ENCODE measurements around the gene CLDN20.
"Not testable (repeated sequence)": the region's sequence is repeated elsewhere in the genome, so short reads cannot be mapped to it uniquely, and the experiment has no call there.

The CLDN20 gene

DNA sequence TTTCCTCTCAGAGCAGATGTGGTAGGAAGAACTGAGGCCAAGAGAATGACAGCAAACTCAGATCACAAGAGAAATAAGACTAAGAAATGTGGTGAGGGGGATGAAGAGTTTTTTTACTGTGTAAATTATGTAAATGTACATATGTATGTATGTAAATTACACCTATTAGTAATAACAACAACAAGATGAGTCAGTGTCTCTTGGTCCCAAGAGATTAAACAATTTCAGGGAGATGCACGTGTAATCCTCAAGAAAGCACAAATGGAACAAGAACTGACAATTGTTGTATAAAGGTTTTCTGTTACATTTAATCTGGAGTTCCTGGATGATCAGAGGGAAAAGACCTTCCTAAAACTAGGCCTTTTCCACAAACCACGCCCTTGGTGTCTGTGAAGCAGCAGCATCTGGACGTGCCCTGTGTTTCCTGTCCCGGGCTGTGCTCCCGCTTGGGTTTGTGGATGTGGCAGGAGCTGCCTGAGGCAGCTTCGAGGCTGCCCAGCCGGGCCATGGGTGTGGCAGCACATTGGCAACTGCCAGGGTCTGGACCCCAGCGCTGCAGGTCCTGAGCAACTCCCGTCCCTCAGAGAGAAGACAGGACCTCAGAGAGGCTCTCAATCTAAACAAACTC, 994 bp downstream of the CLDN20 start:
- TF ChIP-seq SUZ12 (IDR thresholded peaks at IDR 0.05): no peak
- TF ChIP-seq, protein P1, sequence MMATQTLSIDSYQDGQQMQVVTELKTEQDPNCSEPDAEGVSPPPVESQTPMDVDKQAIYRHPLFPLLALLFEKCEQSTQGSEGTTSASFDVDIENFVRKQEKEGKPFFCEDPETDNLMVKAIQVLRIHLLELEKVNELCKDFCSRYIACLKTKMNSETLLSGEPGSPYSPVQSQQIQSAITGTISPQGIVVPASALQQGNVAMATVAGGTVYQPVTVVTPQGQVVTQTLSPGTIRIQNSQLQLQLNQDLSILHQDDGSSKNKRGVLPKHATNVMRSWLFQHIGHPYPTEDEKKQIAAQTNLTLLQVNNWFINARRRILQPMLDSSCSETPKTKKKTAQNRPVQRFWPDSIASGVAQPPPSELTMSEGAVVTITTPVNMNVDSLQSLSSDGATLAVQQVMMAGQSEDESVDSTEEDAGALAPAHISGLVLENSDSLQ (IDR thresholded peaks at IDR 0.05): no peak
- no peak for TF ChIP-seq HDGF (IDR thresholded peaks at IDR 0.05; ENCODE audit: borderline replicate concordance)
- no peak for TF ChIP-seq ZNF384 (IDR thresholded peaks at IDR 0.05)
- TF ChIP-seq FOXK2 (IDR thresholded peaks at IDR 0.05): no peak
- CTCF ChIA-PET: no interaction called here
- POLR2A ChIA-PET: no interaction called here
- DNase-seq (ENCODE audit: extremely low spot score): no peak

DNA sequence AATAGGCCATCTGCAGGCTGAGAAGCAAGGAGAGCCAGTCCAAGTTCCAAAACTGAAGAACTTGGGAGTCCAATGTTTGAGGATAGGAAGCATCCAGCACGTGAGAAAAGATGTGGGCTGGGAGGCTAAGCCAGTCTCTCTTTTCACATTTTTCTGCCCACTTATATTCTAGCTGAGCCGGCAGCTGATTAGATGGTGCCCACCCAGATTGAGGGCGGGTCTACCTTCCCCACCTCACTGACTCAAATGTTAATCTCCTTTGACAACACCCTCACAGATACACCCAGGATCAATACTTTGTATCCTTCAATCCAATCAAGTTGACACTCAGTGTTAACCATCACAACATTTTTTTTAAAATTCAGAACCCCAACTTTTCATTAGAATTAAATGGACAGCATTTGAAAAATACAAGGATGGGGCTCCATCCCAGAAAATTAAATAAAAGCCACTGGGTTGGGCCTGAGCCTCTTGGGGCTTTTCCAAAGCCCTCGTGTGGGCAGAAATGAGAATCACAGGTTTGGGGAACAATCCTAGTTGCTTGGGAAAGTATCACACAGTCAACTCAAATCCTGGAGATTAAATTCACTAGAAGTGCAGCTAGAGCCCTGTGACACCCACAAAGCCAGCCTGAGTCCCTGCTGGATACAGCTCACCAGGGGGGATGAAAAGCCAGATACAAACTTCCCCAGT, 2.2 kb downstream of the CLDN20 start:
- DNase-seq (ENCODE audit: extremely low spot score): no peak
- CTCF ChIA-PET: no interaction called here
- POLR2A ChIA-PET: no interaction called here

DNA sequence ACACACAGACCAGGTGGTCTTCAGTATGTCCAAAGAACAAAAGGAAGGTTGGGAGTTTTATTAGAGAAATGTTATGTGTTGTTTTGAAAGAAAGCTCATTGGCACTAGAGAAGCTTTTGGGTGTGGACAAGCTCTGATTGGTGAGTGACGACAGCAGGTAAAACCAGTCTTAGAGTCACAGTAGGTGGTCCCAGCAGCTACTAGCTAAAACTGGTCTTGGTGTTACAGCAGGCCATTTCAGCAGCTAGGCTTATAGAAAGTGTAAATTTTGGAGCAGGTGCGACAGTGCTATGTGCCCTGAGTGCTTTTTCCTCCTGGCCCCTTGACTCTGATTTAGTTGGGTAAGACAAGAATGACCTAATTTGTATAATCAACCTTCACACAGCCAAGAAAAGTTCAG, 3.6 kb downstream of the CLDN20 start:
- CTCF ChIA-PET: interaction anchor here (1.0 kb wide), 1 partner anchor 9 kb away, joined by 3 read pairs; no protein-coding TSS in a partner anchor
- POLR2A ChIA-PET: no interaction called here
- TF ChIP-seq LEF1 (IDR thresholded peaks at IDR 0.05; ENCODE audit: borderline replicate concordance) (no peak), FOXA1 (IDR thresholded peaks at IDR 0.05) (no peak), L3MBTL2 (conservative IDR thresholded peaks at IDR 0.05) (no peak), HDGF (IDR thresholded peaks at IDR 0.05; ENCODE audit: borderline replicate concordance) (no peak), SUZ12 (IDR thresholded peaks at IDR 0.05) (no peak), CTBP1 (IDR thresholded peaks at IDR 0.05; ENCODE audit: borderline replicate concordance) (no peak), NFRKB (IDR thresholded peaks at IDR 0.05) (no peak)
- no peak for DNase-seq (ENCODE audit: extremely low spot score)

More for the DNA sequence above, 2.2 kb downstream of the CLDN20 start:
- TF ChIP-seq SP1 (IDR thresholded peaks at IDR 0.05) (no peak), TARDBP (IDR thresholded peaks at IDR 0.05) (no peak), ARNT (IDR thresholded peaks at IDR 0.05) (no peak), BHLHE40 (IDR thresholded peaks at IDR 0.05; ENCODE audit: borderline replicate concordance) (no peak), LEF1 (IDR thresholded peaks at IDR 0.05; ENCODE audit: borderline replicate concordance) (no peak), NFRKB (IDR thresholded peaks at IDR 0.05) (no peak)
- TF ChIP-seq, protein P1 (IDR thresholded peaks at IDR 0.05): no peak

DNA sequence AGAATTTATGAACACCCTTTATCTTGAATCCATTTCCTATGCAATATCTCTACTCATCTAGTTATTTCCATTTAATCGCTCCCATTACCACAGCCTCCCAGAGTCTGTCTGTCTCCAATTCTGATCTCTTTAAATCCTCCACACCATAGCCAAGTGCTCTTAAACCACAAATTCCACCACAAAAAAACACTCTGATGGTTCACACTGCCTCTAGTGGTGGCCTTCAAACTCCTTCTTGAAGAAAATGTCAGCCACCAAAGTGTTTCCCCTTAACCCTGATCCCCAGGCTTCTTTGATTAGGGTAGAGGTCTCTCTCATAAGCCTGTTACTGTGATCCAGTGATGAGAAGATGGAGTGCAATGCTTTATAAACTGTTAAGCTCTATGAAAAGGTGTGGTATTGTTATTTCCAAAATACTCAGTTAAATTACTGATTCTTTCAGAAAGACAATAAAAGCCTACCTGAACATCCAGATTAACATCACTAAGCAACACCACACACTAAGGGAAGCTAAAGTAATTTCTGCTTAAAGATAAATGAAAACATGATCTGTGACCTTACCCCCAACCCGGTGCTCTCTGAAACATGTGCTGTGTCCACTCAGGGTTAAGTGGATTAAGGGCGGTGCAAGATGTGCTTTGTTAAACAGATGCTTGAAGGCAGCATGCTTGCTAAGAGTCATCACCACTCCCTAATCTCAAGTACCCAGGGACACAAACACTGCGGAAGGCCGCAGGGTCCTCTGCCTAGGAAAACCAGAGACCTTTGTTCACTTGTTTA, 4.5 kb downstream of the CLDN20 start:
- POLR2A ChIA-PET: not testable (repeated sequence)
- peak; percentile 53 for DNase-seq (ENCODE audit: extremely low spot score)
- CTCF ChIA-PET: interaction anchor here (0.6 kb wide), 1 partner anchor 1265 kb away, joined by 4 read pairs; no protein-coding TSS in a partner anchor

DNA sequence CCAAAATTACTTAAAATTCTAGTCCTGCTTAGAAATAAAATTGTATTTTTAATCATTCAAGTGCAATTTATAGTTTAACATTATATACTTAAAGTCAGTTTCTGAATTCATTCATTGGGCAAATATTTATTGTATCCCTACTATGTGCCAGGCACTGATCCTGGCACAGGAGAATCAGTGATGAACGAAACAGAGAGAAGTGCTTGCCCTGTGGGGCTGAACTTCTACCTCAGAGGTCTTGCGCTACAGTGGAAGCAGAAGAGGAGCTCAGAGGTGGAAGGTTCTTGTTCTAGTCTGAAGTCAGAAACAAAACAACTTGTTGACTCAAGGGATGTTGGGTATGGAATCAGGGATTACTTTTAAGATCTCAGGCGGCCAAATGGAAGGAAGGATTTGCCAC, 6.0 kb downstream of the CLDN20 start:
- ChIA-PET POLR2A (no interaction called here), CTCF (no interaction called here)
- DNase-seq (ENCODE audit: extremely low spot score): no peak
- TF ChIP-seq NFRKB (IDR thresholded peaks at IDR 0.05) (no peak), ZNF384 (IDR thresholded peaks at IDR 0.05) (no peak), HDGF (IDR thresholded peaks at IDR 0.05; ENCODE audit: borderline replicate concordance) (no peak), FOXA1 (IDR thresholded peaks at IDR 0.05) (no peak)

DNA sequence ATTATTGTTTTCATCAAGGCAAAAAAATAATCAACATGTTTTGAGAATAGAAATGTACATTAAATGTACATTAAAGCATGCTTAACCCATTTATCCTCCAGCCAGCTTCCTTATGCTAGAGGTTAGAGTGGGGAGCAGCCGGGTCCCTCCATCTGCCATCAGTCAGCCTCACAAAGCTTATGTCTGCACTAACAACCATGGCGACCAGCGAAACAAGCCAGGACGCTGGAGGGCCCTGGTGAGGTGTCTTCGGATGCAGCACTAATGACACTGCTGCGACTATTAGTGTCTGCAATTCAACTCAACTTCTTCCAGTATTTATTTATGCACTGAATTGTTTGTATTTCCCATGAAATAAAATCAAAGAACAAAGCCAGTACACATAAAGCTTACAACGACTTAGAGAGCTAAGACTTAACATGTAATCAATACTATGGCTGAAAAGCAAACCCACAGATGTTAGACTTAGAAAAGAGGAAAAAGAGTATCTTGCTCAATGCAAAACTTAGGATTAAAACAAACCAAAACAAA, 6.8 kb downstream of the CLDN20 start:
- POLR2A ChIA-PET: no interaction called here
- CTCF ChIA-PET: no interaction called here

More for the DNA sequence above, 6.8 kb downstream of the CLDN20 start:
- no peak for TF ChIP-seq ELF4 (IDR thresholded peaks at IDR 0.05)
- TF ChIP-seq ARNT (IDR thresholded peaks at IDR 0.05): no peak
- no peak for TF ChIP-seq SP1 (IDR thresholded peaks at IDR 0.05)
- TF ChIP-seq TARDBP (IDR thresholded peaks at IDR 0.05): no peak
- no peak for TF ChIP-seq NFRKB (IDR thresholded peaks at IDR 0.05)
- no peak for TF ChIP-seq FOXM1 (IDR thresholded peaks at IDR 0.05; ENCODE audit: borderline replicate concordance)
- TF ChIP-seq FOXK2 (IDR thresholded peaks at IDR 0.05): no peak
- TF ChIP-seq FOXA1 (IDR thresholded peaks at IDR 0.05): no peak
- TF ChIP-seq, protein P1 (IDR thresholded peaks at IDR 0.05): no peak
- TF ChIP-seq LEF1 (IDR thresholded peaks at IDR 0.05; ENCODE audit: borderline replicate concordance): no peak
- no peak for TF ChIP-seq L3MBTL2 (conservative IDR thresholded peaks at IDR 0.05)
- no peak for TF ChIP-seq CTBP1 (IDR thresholded peaks at IDR 0.05; ENCODE audit: borderline replicate concordance)
- no peak for TF ChIP-seq ZNF384 (IDR thresholded peaks at IDR 0.05)
- no peak for TF ChIP-seq BHLHE40 (IDR thresholded peaks at IDR 0.05; ENCODE audit: borderline replicate concordance)
- no peak for TF ChIP-seq HDGF (IDR thresholded peaks at IDR 0.05; ENCODE audit: borderline replicate concordance)
- no peak for TF ChIP-seq SUZ12 (IDR thresholded peaks at IDR 0.05)
- DNase-seq (ENCODE audit: extremely low spot score): no peak

All from HEK293T (cell line).